K562 (cell line): Measurements from ENCODE around the gene ZMIZ1.

Source experiments
- ARID3B ChIP-seq: fragments of 250-450 bp; sonication (Bioruptor Pico); IDR thresholded peaks from 2 replicates; pipeline ENCODE4 v1.4.0; 2020; ENCODE audit warnings: borderline replicate concordance
- CREB5 ChIP-seq: fragments of 250-450 bp; sonication (Bioruptor Pico); IDR thresholded peaks from 2 replicates; pipeline ENCODE4 v1.5.0; 2020; ENCODE audit warnings: mild to moderate bottlenecking
- ESRRA ChIP-seq: fragments of 450-650 bp; IDR thresholded peaks from 2 replicates; pipeline ENCODE4 v1.6.1; 2014; ENCODE audit warnings: low read depth, mild to moderate bottlenecking, moderate library complexity, borderline replicate concordance
- NFXL1 ChIP-seq: fragments of 450-650 bp; formaldehyde crosslinking; IDR thresholded peaks from 2 replicates; pipeline ENCODE4 v1.4.0; 2021; ENCODE audit warnings: mild to moderate bottlenecking
- POLR2A ChIP-seq: fragments of 450-650 bp; conservative IDR thresholded peaks from 2 replicates; pipeline ENCODE4 v1.6.1; 2016
- RAD21 ChIP-seq, 2 experiments: fragments of 250-450 bp in 1 of 2; fragments of 450-650 bp in 1 of 2; sonication (Bioruptor Pico) in 1 of 2; formaldehyde crosslinking in 1 of 2; IDR thresholded peaks in 1 of 2; conservative IDR thresholded peaks in 1 of 2; 2 replicates each; pipeline versions ENCODE4 v1.4.0 to v1.8.0; 2020 to 2022; ENCODE audit warnings: mild to moderate bottlenecking in 2 of 2, moderate library complexity in 1 of 2
- RBM39 ChIP-seq: fragments of 200-400 bp; formaldehyde crosslinking; optimal IDR thresholded peaks from 2 replicates; pipeline ENCODE3; 2018; ENCODE audit warnings: low read depth, low read length
- SIN3A ChIP-seq, 2 experiments: fragments of 150-350 bp in 1 of 2; IDR thresholded peaks; 2 replicates each; pipeline ENCODE4 v1.6.1; 2011 to 2016; ENCODE audit warnings: borderline replicate concordance in 2 of 2, low read depth in 2 of 2, low read length in 2 of 2, mild to moderate bottlenecking in 2 of 2, moderate library complexity in 2 of 2; ENCODE audit not compliant: control insufficient read depth in 1 of 2
- ZNF75A ChIP-seq: fragments of 450-650 bp; formaldehyde crosslinking; IDR thresholded peaks from 2 replicates; pipeline ENCODE4 v1.4.0; 2020; ENCODE audit warnings: mild to moderate bottlenecking

GRCh38 chr10:79026341-79026761 lies 42.4 kb upstream of the ZMIZ1 start:
- TF ChIP-seq CREB5 (CRISPR knock-in tag) = no peak
- TF ChIP-seq NFXL1 = no peak
- no peak for TF ChIP-seq SIN3A (IDR thresholded peaks at IDR 0.05; ENCODE audit: borderline replicate concordance in 2 of 2, control insufficient read depth in 1 of 2, low read depth in 2 of 2, low read length in 2 of 2)
- TF ChIP-seq ESRRA = no peak
- no peak for TF ChIP-seq POLR2A
- TF ChIP-seq ZNF75A (CRISPR knock-in tag) = no peak
- TF ChIP-seq RBM39 = no peak
- TF ChIP-seq RAD21 (CRISPR knock-in tag; conservative IDR thresholded peaks at IDR 0.05 in 1 of 2, IDR thresholded peaks at IDR 0.05 in 1 of 2) = no peak
- no peak for TF ChIP-seq ARID3B (CRISPR knock-in tag)
